ENCODE data around the gene HAUS5. TPM values are rescaled to one million over a fixed set of nuclear protein-coding genes. Genes with fewer than 3 reads are reported as not detected.

Gene HAUS5
- polyA plus RNA-seq, 1 donor from 2014 or later = 14.4 TPM

GRCh38 chr19:35641515-35642151, 29.1 kb downstream of the HAUS5 start, which contains the start of gene ETV2:
Gene ETV2 (plus strand): TSS chr19:35641745. CDS start chr19:35642461, 716 bp downstream.
- H3K9ac ChIP-seq (ENCODE audit: low read length) = no peak within 1 kb of the TSS
- H3K9me3 ChIP-seq (ENCODE audit: low read length) = no peaks in the 10 kb centered on the region
- peaks cover 22% of the 10 kb centered on the region for H3K27me3 ChIP-seq (ENCODE audit: insufficient read depth, low read depth, low read length)
- no peaks in the 10 kb centered on the region for H3K9me2 ChIP-seq (ENCODE audit: insufficient read depth, low read length)
- no peak within 1 kb of the TSS for H3K27ac ChIP-seq (ENCODE audit: low read length)
- H2AFZ ChIP-seq (ENCODE audit: low read depth, low read length) = no peak within 1 kb of the TSS
- no peaks in the 10 kb centered on the region for H4K20me1 ChIP-seq (ENCODE audit: insufficient read depth)
- no peaks in the 10 kb centered on the region for H3K79me2 ChIP-seq (replicated peaks; ENCODE audit: insufficient read depth, low read length)
- TF ChIP-seq SMC3 (conservative IDR thresholded peaks at IDR 0.05; ENCODE audit: poor library complexity) = no peak
- TF ChIP-seq MXI1 (conservative IDR thresholded peaks at IDR 0.05; ENCODE audit: poor library complexity, severe bottlenecking) = no peak
- TF ChIP-seq EZH2 (IDR thresholded peaks at IDR 0.05; ENCODE audit: borderline replicate concordance, insufficient read depth, low read length, poor library complexity, severe bottlenecking) = no peak
- no peak for TF ChIP-seq TAF1 (IDR thresholded peaks at IDR 0.05; ENCODE audit: low read depth)
- no peak for TF ChIP-seq RAD21 (conservative IDR thresholded peaks at IDR 0.05)
- TF ChIP-seq EP300 (conservative IDR thresholded peaks at IDR 0.05; ENCODE audit: poor library complexity, severe bottlenecking) = no peak
- no peak for TF ChIP-seq REST (IDR thresholded peaks at IDR 0.05; ENCODE audit: borderline replicate concordance)
- no peak for TF ChIP-seq POLR2AphosphoS5 (IDR thresholded peaks at IDR 0.05)
- no peak for TF ChIP-seq CTCF (IDR thresholded peaks at IDR 0.05; ENCODE audit: poor library complexity, severe bottlenecking)
- no peak within 1 kb of the TSS for H3K4me3 ChIP-seq (ENCODE audit: low read length)
- H3K4me2 ChIP-seq (ENCODE audit: low read length) = no peak within 1 kb of the TSS
- no peaks in the 10 kb centered on the region for H3K36me3 ChIP-seq (ENCODE audit: insufficient read depth, low read length)
- no peaks in the 10 kb centered on the region for H3F3A ChIP-seq (ENCODE audit: insufficient read depth, low read length, poor library complexity, severe bottlenecking)

- no peak overlapping the region for H2AFZ ChIP-seq (ENCODE audit: low read depth, low read length)
- TF ChIP-seq REST (IDR thresholded peaks at IDR 0.05; ENCODE audit: borderline replicate concordance) (no peak), POLR2AphosphoS5 (IDR thresholded peaks at IDR 0.05) (no peak), RAD21 (conservative IDR thresholded peaks at IDR 0.05) (no peak), CTCF (IDR thresholded peaks at IDR 0.05; ENCODE audit: poor library complexity, severe bottlenecking) (no peak)
- H3F3A ChIP-seq (ENCODE audit: insufficient read depth, low read length, poor library complexity, severe bottlenecking) = no peaks in the 10 kb centered on the region
- no peak overlapping the region for H3K4me3 ChIP-seq (ENCODE audit: low read length)
- no peaks in the 10 kb centered on the region for H3K79me2 ChIP-seq (replicated peaks; ENCODE audit: insufficient read depth, low read length)
- no peaks in the 10 kb centered on the region for H4K20me1 ChIP-seq (ENCODE audit: insufficient read depth)
- H3K9me3 ChIP-seq (ENCODE audit: low read length) = no peaks in the 10 kb centered on the region
- H3K9ac ChIP-seq (ENCODE audit: low read length) = no peak overlapping the region
- no peaks in the 10 kb centered on the region for H3K9me2 ChIP-seq (ENCODE audit: insufficient read depth, low read length)
- no peak overlapping the region for H3K4me2 ChIP-seq (ENCODE audit: low read length)
- H3K36me3 ChIP-seq (ENCODE audit: insufficient read depth, low read length) = no peaks in the 10 kb centered on the region
- H3K27me3 ChIP-seq (ENCODE audit: insufficient read depth, low read depth, low read length) = peaks cover 22% of the 10 kb centered on the region
- no peak overlapping the region for H3K27ac ChIP-seq (ENCODE audit: low read length)
Observed at GRCh38 chr19:35642312-35642711, 29.8 kb downstream of the HAUS5 start.
